Liver (tissue), 9 donors: ENCODE measurements around the gene ACP7. TPM values are rescaled to one million over a fixed set of nuclear protein-coding genes. Genes with fewer than 3 reads are reported as not detected.

Source experiments
- DNase-seq: peaks from one replicate; pipeline ENCODE4 v3.0.0-alpha.2; 2017; ENCODE audit warnings: low spot score
- H3K27ac ChIP-seq, 2 donors: one replicate each; pipeline ENCODE4 v1.7.0; 2013; ENCODE audit warnings: inconsistent platforms in 2 of 2, low read length in 2 of 2, control low read depth in 1 of 2, low read depth in 1 of 2, mild to moderate bottlenecking in 1 of 2
- H3K27me3 ChIP-seq, 4 donors: one replicate each; pipeline versions ENCODE4 v1.6.1 to v1.7.0; 2013; ENCODE audit warnings: low read length in 3 of 4, inconsistent platforms in 1 of 4, mild to moderate bottlenecking in 1 of 4, moderate library complexity in 1 of 4; ENCODE audit not compliant: control insufficient read depth in 4 of 4, insufficient read depth in 4 of 4
- H3K36me3 ChIP-seq, 4 donors: one replicate each; pipeline versions ENCODE4 v1.6.1 to v1.7.0; 2013; ENCODE audit warnings: low read length in 3 of 4, mild to moderate bottlenecking in 3 of 4, low read depth in 1 of 4, moderate library complexity in 1 of 4; ENCODE audit not compliant: control insufficient read depth in 4 of 4, insufficient read depth in 3 of 4
- H3K4me1 ChIP-seq, 4 donors: one replicate each; pipeline versions ENCODE4 v1.6.1 to v1.7.0; 2013; ENCODE audit warnings: low read length in 3 of 4, mild to moderate bottlenecking in 3 of 4, moderate library complexity in 1 of 4; ENCODE audit not compliant: control insufficient read depth in 4 of 4, insufficient read depth in 4 of 4
- H3K4me3 ChIP-seq, 3 donors: one replicate each; pipeline versions ENCODE4 v1.6.1 to v1.7.0; 2013; ENCODE audit warnings: low read length in 3 of 3, control low read depth in 1 of 3, low read depth in 1 of 3, mild to moderate bottlenecking in 1 of 3
- H3K9ac ChIP-seq, 2 donors: one replicate each; pipeline ENCODE4 v1.7.0; 2013; ENCODE audit warnings: low read length in 2 of 2, mild to moderate bottlenecking in 2 of 2, moderate library complexity in 2 of 2, control low read depth in 1 of 2, low read depth in 1 of 2
- H3K9me3 ChIP-seq, 4 donors: one replicate each; pipeline versions ENCODE4 v1.6.1 to v1.7.0; 2013; ENCODE audit warnings: low read length in 3 of 4; ENCODE audit not compliant: control insufficient read depth in 4 of 4
- CTCF ChIP-seq: fragments of 150-350 bp; IDR thresholded peaks from 2 replicates; pipeline ENCODE4 v1.5.1; 2017; ENCODE audit warnings: improper control_type of control experiment, low read depth, low read length; ENCODE audit not compliant: missing input control
- EGR1 ChIP-seq, 2 donors: IDR thresholded peaks; 2 replicates each; pipeline ENCODE4 v1.6.1; 2016 to 2018; ENCODE audit warnings: antibody characterized with exemption in 2 of 2, low read depth in 2 of 2
- FOXA2 ChIP-seq: IDR thresholded peaks from 2 replicates; pipeline ENCODE4 v1.6.1; 2016; ENCODE audit warnings: antibody characterized with exemption
- HNF4A ChIP-seq, 2 donors: conservative IDR thresholded peaks; 2 replicates each; pipeline ENCODE4 v1.6.1; 2016; ENCODE audit warnings: antibody characterized with exemption in 2 of 2, mild to moderate bottlenecking in 2 of 2
- HNF4G ChIP-seq: IDR thresholded peaks from 2 replicates; pipeline ENCODE4 v1.6.1; 2016; ENCODE audit warnings: antibody characterized with exemption
- MAX ChIP-seq: IDR thresholded peaks from 2 replicates; pipeline ENCODE4 v1.6.1; 2016; ENCODE audit warnings: antibody characterized with exemption
- NR2F2 ChIP-seq: IDR thresholded peaks from 2 replicates; pipeline ENCODE4 v1.6.1; 2016; ENCODE audit warnings: antibody characterized with exemption
- RAD21 ChIP-seq, 2 donors: IDR thresholded peaks; 2 replicates each; pipeline ENCODE4 v1.6.1; 2016; ENCODE audit warnings: antibody characterized with exemption in 2 of 2, mild to moderate bottlenecking in 2 of 2
- REST ChIP-seq: IDR thresholded peaks from 2 replicates; pipeline ENCODE4 v1.6.1; 2016; ENCODE audit warnings: antibody characterized with exemption, mild to moderate bottlenecking
- RXRA ChIP-seq, 2 donors: IDR thresholded peaks; 2 replicates each; pipeline ENCODE4 v1.6.1; 2017 to 2018; ENCODE audit warnings: antibody characterized with exemption in 2 of 2, mild to moderate bottlenecking in 1 of 2
- SP1 ChIP-seq: IDR thresholded peaks from 2 replicates; pipeline ENCODE4 v1.6.1; 2018; ENCODE audit warnings: antibody characterized with exemption, mild to moderate bottlenecking
- TAF1 ChIP-seq: conservative IDR thresholded peaks from 2 replicates; pipeline ENCODE4 v1.6.1; 2016; ENCODE audit warnings: antibody characterized with exemption, mild to moderate bottlenecking
- YY1 ChIP-seq: IDR thresholded peaks from 2 replicates; pipeline ENCODE4 v1.6.1; 2016; ENCODE audit warnings: antibody characterized with exemption, mild to moderate bottlenecking
- ZBTB33 ChIP-seq: IDR thresholded peaks from 2 replicates; pipeline ENCODE4 v1.6.1; 2016; ENCODE audit warnings: antibody characterized with exemption
- WGBS: extraction: QIAGEN DNeasy Blood & Tissue Kit; methylation state at CpG from one replicate; pipeline ENCODE4 v1.1.7; 2013; 5-methylcytosine and 5-hydroxymethylcytosine counted together
- polyA plus RNA-seq, 2 donors: library from polyadenylated mRNA; stranded (reverse) in 1 of 2; unstranded in 1 of 2; fragments of 200-250 nt in 1 of 2; fragments of >200 nt in 1 of 2; fragmentation: Nextera tagmentation in 1 of 2; extraction: Ambion mirVana in 1 of 2; gene quantifications; one replicate each; pipeline versions ENCODE4 v1.2.1 to v1.2.3, GENCODE V29; 2013 to 2015
- total RNA-seq, 2 donors: library from RNA; depleted of rRNA; stranded (reverse); fragments of >200 nt; gene quantifications; one replicate each; pipeline ENCODE4 v1.2.3, GENCODE V29; 2014
- donor health status: healthy.
- donor health status: healthy.
- donor health status: healthy.
- donor health status: healthy.
- donor health status: healthy.

ACP7 gene
- total and polyA plus RNA-seq, 4 donors = 0.05 TPM; not detected in 3

- Histone ChIP-seq H3K27me3 (no peaks in the 10 kb centered on the region), H3K9me3 (no peaks in the 10 kb centered on the region), H3K9ac (no peak overlapping the region), H3K27ac (peak overlapping the region in 1 of 2 donors; percentile 15), H3K4me1 (peaks cover 17 to 74% (median 52%) of the 10 kb centered on the region in 4 donors), H3K36me3 (no peaks in the 10 kb centered on the region), H3K4me3 (no peak overlapping the region)
- DNase-seq = no peak
- TF ChIP-seq NR2F2 (no peak), ZBTB33 (no peak), REST (no peak), CTCF (no peak), HNF4A (conservative IDR thresholded peaks at IDR 0.05) (no peak), RAD21 (IDR thresholded peaks at IDR 0.05) (no peak), SP1 (no peak), YY1 (no peak), TAF1 (no peak), HNF4G (no peak), MAX (no peak), EGR1 (IDR thresholded peaks at IDR 0.05; ENCODE audit: low read depth in 2 of 2) (no peak), RXRA (IDR thresholded peaks at IDR 0.05) (no peak)
- WGBS = 47% methylated on average over 6 of the region's 6 CpGs
These were observed 44.4 kb downstream of the ACP7 start for GRCh38 chr19:39128516-39129079.

- H3K9ac ChIP-seq = no peak overlapping the region
- H3K4me3 ChIP-seq = no peak overlapping the region
- 95% methylated on average over 11 of the region's 11 CpGs for WGBS
- no peak overlapping the region for H3K27ac ChIP-seq
- no peak for DNase-seq
- H3K4me1 ChIP-seq = peaks cover 17 to 72% (median 52%) of the 10 kb centered on the region in 4 donors
- no peaks in the 10 kb centered on the region for H3K27me3 ChIP-seq
- H3K36me3 ChIP-seq = no peaks in the 10 kb centered on the region
- no peak for TF ChIP-seq FOXA2
- H3K9me3 ChIP-seq = no peaks in the 10 kb centered on the region
These were observed 44.9 kb downstream of the ACP7 start for GRCh38 chr19:39129116-39129515.
